HCT116 (cell line): ENCODE data around the gene NEK1.

Experiments
- ELF1 ChIP-seq: IDR thresholded peaks from 2 replicates; pipeline ENCODE4 v1.6.1; 2012; ENCODE audit warnings: low read depth, borderline replicate concordance
- POLR2A ChIP-seq: IDR thresholded peaks from 2 replicates; pipeline ENCODE4 v1.7.0; 2011; ENCODE audit warnings: borderline replicate concordance; ENCODE audit not compliant: insufficient read depth, insufficient read length; ENCODE audit errors: extremely low read depth
- TF ChIP-seq, protein P1 (sequence below), 3 experiments: fragments of 200-600 bp in 1 of 3; sonication (generic) in 1 of 3; IDR thresholded peaks in 2 of 3; conservative IDR thresholded peaks in 1 of 3; 2 replicates each; pipeline ENCODE4 v1.5.1; 2012 to 2017; ENCODE audit warnings: low read depth in 2 of 3, low read length in 2 of 3, antibody characterized with exemption in 1 of 3, borderline replicate concordance in 1 of 3, control low read depth in 1 of 3, mild to moderate bottlenecking in 1 of 3, mixed read lengths in 1 of 3, mixed run types in 1 of 3, moderate library complexity in 1 of 3; ENCODE audit not compliant: insufficient read depth in 1 of 3

DNA sequence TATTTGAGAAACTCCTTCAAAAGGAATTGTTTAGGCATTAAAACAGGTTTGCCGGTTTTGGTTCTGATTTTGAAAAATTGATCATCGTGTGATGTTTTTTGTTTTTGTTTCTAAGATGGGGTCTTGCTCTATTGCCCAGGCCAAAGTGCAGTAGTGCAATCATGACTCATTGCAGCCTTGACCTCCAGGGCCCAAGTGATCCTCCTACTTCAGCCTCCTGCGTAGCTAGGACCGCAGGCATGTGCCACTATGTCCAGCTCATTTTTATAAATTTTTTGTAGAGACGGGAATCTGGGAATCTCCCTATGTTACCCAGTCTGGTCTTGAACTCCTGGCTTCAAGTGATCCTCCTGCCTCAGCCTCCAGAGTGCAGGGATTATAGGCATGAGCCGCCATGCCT is 43.0 kb upstream of the NEK1 start:
- TF ChIP-seq ELF1 (no peak), POLR2A (no peak)
- TF ChIP-seq, protein P1, sequence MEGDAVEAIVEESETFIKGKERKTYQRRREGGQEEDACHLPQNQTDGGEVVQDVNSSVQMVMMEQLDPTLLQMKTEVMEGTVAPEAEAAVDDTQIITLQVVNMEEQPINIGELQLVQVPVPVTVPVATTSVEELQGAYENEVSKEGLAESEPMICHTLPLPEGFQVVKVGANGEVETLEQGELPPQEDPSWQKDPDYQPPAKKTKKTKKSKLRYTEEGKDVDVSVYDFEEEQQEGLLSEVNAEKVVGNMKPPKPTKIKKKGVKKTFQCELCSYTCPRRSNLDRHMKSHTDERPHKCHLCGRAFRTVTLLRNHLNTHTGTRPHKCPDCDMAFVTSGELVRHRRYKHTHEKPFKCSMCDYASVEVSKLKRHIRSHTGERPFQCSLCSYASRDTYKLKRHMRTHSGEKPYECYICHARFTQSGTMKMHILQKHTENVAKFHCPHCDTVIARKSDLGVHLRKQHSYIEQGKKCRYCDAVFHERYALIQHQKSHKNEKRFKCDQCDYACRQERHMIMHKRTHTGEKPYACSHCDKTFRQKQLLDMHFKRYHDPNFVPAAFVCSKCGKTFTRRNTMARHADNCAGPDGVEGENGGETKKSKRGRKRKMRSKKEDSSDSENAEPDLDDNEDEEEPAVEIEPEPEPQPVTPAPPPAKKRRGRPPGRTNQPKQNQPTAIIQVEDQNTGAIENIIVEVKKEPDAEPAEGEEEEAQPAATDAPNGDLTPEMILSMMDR (IDR thresholded peaks at IDR 0.05 in 2 of 3, conservative IDR thresholded peaks at IDR 0.05 in 1 of 3; ENCODE audit: borderline replicate concordance in 1 of 3, insufficient read depth in 1 of 3, low read depth in 2 of 3, low read length in 2 of 3) = no peak
